Measurements from ENCODE around the gene BMP5.
A peak's percentile ranks its signal among the peaks of the same experiment; 100 is the strongest.

Gene BMP5

GRCh38 chr6:55870181-55870813 lies 5.1 kb downstream of the BMP5 start:
- no peak for DNase-seq

GRCh38 chr6:55869674-55870073 lies 5.7 kb downstream of the BMP5 start:
- no peak for DNase-seq

DNA sequence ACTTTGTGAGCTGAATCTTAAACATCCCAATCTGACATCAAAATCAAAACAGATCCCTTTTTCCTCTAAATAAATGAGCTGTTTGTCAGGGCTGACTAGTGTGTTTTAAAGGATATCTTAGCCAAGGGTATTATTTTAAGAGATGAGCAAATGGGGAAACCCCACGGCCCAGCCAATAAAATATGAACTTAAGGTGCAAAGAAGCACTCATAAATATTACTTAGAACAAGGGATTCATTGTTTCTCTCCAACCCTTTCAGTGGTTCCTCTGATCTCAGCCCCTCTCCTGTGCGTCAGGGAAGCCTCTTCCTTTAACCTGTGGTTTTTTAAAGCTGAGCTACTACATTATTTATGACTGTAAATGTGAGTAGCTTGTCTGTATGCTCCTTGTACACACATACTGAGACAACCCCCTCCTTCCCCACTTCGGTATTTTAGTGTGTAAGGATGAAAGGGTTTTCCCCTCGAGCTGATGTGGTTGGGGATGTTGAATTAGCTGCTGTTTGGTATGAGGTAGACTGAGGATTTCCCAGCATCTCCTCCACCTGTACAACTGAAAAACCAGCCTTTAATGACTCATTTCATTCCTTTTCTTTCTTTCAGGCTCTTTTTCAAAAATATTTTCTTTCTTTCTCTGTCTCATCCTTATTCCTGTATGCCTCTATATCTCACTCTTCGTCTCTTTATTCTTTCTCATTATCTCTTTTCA lies 6.5 kb downstream of the BMP5 start:
- DNase-seq = peak; percentile 74

DNA sequence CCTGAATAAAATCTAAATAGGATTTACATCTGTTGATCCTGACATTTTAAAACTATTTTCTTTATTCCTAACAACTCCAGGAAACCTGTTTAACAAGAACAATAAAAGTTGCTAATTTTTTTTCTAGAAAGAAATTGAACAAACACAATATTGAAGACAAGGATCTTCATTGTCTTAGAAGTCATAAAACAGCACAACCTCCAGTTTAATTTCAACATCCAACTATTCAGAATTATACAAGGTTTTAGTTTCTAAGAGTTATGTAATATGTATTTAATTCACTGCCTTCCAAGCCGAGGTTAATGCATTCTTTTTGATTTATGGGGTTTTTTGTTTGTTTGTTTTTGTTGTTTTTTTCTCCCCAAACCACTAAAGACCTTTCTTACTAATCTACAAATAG lies 7.2 kb downstream of the BMP5 start:
- no peak for DNase-seq

DNA sequence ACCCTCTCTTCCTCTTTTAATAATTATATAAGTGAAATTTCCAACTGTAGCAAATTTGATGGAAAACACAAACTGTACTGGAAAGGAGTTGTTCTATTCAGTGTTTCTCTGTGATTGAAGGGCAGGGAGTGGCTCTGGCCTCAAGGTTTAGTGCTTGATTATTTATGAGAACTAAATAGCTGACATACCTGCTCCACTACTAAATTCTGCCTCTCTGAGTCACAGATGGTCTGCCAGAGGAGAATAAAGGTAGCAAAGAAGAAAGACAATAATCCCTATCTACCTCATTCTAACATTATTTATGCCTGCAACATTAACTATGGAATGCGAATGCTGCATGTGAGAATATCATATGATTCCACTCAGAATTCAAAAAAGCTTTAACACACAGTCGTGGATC lies 9.3 kb downstream of the BMP5 start:
- no peak for DNase-seq

DNA sequence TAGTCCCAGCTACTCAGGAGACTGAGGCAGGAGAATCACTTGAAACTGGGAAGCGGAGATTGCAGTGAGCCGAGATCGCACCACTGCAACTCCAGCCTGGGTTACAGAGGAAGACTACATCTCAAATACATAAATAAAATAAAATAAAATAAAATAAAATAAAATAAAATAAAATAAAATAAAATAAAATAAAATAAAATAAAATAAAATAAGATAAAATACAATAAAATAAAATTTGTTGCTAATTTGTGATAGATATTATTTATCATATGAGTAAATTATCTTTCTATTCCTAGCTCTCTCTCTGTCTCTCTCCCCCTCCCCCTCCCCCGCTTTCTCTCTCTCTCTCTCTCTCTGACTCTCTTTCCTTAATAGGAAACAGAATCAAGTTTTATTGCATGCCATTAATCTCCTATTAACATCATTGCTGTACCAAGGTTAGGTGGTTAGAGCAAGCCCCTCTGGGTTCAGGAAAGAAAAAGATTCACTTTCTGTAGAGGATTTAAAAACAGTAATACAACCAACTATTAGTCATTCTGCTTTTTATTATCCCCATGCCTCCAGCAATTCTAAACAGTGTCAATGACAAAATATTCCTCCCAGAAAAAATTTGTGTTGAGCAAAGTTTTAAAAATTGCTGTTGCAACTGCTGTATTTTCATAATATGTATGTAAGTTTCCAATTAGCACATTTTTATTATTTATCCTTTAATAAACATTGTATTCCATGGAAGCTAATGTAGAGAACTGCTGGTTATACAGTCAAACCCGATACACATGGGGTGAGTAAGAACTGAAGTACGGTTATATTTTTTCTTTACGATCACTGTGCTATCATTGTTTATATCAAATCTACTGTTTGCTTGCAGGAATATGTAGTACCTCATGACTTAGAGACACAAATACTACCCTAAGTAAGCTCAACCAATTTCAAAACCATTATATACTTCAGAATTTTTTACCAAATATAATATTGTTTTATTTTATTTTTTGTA lies 22.1 kb downstream of the BMP5 start:
- no peak for DNase-seq

GRCh38 chr6:55841341-55841740 lies 34.0 kb downstream of the BMP5 start:
- DNase-seq = no peak

GRCh38 chr6:55839080-55839479 lies 36.3 kb downstream of the BMP5 start:
- no peak for DNase-seq

- DNase-seq = no peak
These were observed 38.4 kb downstream of the BMP5 start for GRCh38 chr6:55836945-55837344.

- no peak for DNase-seq
These were observed 38.9 kb downstream of the BMP5 start for GRCh38 chr6:55836481-55836880.

DNA sequence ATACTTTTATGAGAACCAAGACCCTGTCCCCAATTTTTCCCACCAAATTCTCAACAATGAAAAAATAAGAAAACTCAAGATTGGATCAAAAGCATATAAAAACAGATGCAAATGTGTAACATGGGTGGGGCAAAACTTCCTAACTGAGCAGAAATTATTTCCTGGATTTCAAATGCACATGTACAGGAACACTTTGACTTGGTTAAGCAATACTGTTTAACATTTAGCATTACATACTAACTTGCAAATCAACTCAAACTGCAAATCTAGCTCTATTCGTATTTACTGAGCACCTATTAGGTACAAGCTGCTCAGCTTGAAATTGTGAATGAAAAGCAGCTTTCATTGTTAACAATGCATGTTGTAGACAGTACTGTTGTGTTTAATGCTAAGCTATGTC lies 40.2 kb downstream of the BMP5 start:
- no peak for DNase-seq

DNA sequence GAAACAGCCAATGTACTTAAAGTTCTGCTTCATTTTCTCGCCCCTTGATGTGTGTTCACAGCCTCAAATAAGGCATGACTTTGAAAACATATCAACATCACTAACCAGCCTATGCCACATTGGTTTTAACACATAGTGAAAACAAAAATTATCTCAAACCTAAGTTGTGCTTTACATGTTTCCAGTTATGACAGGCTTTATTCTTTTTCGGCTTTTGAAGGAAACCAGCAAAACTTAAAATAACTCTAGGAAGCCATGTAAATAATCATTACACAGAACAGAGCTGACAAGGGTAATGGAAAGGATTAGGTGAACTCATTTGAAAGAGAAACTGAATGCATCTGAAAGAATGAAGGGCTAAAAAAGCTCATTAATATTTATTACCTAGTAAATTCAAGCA lies 42.1 kb downstream of the BMP5 start:
- DNase-seq = no peak

- no peak for DNase-seq
These were observed 47.4 kb downstream of the BMP5 start for GRCh38 chr6:55827818-55828522.

- no peak for DNase-seq
These were observed 48.4 kb downstream of the BMP5 start for GRCh38 chr6:55826941-55827340.

GRCh38 chr6:55825402-55826051 lies 49.9 kb downstream of the BMP5 start:
- DNase-seq = no peak

GRCh38 chr6:55822815-55823214 lies 52.6 kb downstream of the BMP5 start:
- DNase-seq = no peak

DNA sequence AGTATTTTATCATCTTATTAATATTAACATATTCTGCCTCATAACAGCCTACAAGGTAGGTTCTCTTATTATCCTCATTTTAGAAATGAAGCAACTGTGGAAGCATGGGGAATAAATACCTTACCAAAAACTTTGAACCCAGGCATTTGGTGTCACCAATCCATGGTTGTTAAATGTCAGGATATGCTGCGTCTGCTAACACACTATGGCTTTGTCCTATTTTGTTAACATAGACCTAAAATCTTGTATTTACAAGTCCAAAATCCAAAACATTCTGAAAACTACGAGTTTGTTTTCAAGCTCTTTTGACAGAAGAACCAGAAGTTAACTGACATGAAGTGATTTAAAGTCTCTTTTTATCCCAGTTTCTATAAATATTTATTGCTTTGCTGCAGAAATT lies 53.4 kb downstream of the BMP5 start:
- no peak for DNase-seq

DNA sequence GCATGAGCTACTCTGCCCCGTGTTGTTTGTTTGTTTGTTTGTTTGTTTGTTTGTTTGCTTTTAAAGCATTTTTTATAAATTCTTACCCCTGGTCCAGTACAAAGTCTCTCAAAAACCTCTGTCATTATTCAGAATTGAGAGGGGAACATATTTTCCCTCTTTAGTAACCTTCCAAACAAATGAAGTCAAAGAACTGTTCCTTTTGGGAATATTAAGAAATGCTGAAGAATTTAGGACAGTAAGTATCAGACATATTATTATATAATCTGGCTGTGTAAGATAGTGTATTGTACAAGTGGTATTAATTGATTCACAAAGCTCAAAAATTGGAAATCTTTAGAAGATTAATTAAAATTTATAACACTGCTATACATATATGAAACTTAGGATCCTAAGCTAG lies 54.7 kb downstream of the BMP5 start:
- DNase-seq = no peak

DNA sequence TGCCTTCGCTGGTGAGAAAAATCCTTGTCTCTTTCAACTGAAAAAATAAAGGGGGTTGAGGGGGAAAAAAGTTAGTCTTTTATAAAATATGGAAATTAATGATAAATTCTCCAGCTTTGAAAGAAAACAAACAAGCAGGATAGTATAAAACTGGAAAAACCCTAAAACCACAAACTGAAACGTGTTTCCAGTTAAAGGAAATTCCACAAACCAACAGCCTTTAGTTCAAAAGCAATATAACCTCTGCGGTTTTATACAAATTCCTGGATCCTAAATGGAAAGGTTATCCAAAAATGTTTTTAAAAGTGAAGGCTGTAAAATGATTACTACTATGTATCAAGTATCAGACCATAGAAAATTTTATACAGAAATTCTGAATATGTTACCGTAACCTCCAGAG lies 55.6 kb downstream of the BMP5 start:
- no peak for DNase-seq

DNA sequence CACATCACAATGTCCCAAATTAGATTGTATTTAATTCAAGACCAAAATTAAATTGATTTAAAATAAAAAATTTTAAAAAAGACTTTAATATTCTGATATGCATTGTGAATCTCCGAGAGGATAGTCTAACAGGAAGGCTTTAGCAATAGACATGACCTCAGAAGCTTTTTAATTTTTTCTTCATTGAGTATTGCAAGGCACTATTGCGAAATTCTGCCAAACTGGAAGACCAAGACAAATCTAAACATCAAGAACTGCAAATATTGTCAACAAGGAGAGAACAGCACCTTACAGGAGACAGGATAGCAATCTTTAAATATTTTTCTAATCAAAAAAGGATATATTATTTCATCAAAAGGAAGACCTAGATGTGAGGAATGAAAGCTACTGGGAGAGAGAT lies 56.9 kb downstream of the BMP5 start:
- no peak for DNase-seq

- no peak for DNase-seq
These were observed 62.9 kb downstream of the BMP5 start for GRCh38 chr6:55812509-55812908.

DNA sequence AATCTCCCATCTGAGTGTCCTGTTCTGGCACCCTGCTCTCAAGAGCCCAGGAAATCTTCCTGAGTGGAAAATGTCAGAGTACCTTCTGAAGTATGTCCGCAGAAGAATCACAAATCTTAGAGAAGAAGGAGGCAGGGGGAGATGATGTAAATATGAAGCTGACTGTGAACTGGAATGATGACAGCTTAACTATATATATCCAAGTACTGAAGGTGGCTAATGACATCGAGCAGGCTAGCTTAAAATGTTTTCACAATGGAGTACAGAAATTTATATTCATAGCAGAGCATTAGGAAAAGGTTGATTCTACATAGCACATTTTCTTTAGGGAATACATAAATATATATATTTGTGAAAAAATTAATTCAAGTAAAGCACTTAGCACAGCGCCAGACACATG lies 64.3 kb downstream of the BMP5 start:
- no peak for DNase-seq

DNA sequence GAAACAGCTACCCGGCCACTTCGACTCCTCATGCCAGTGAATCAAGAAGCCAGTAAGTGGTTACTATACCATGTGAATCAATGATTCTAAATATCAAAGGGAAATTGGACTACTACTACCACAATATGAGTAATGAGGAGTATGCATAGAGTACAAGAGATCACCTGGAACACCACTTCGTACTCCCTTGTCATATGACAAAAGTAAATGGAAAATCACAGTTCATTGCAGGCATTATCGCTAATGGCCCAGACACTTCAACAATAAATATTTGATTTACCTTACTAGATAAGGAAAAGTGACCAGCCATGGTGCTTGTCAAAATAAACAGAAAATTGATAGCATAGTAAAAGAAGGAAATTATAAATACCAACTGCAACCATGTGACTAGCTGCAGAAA lies 73.1 kb downstream of the BMP5 start:
- no peak for DNase-seq

Data from NCI-H510A treated with DMSO at 0.1 percent for 48 hours (cell line).